HG02970 (cell line): ENCODE results near the gene B3GAT2.

Experiments used
- ATAC-seq: cut with Tn5 transposase; IDR thresholded peaks from one replicate; pipeline ENCODE4 v1.9.1; 2021; ENCODE audit warnings: mild to moderate bottlenecking, moderate library complexity, moderate number of reproducible peaks; ENCODE audit not compliant: unreplicated experiment, low FRiP score

The B3GAT2 gene

GRCh38 chr6:70903665-70904452, 53.0 kb downstream of the B3GAT2 start:
- ATAC-seq, result no peak

GRCh38 chr6:70901324-70901723, 55.5 kb downstream of the B3GAT2 start:
- ATAC-seq, result no peak

GRCh38 chr6:70900047-70900446, 56.8 kb downstream of the B3GAT2 start:
- ATAC-seq, result no peak

GRCh38 chr6:70894001-70894400, 62.9 kb downstream of the B3GAT2 start:
- ATAC-seq, result no peak

GRCh38 chr6:70889270-70889669, 67.6 kb downstream of the B3GAT2 start:
- no peak for ATAC-seq

GRCh38 chr6:70886661-70887060, 70.2 kb downstream of the B3GAT2 start:
- ATAC-seq, result no peak

GRCh38 chr6:70886071-70886470, 70.8 kb downstream of the B3GAT2 start:
- ATAC-seq, result no peak

GRCh38 chr6:70884074-70884983, 72.5 kb downstream of the B3GAT2 start:
- ATAC-seq, result no peak

- no peak for ATAC-seq
These were observed 77.4 kb downstream of the B3GAT2 start for GRCh38 chr6:70879496-70879895.

- no peak for ATAC-seq
These were observed 82.5 kb downstream of the B3GAT2 start for GRCh38 chr6:70874181-70874913.

GRCh38 chr6:70872469-70872868, 84.4 kb downstream of the B3GAT2 start:
- no peak for ATAC-seq

GRCh38 chr6:70864401-70864800, 92.5 kb downstream of the B3GAT2 start:
- no peak for ATAC-seq

- no peak for ATAC-seq
These were observed 93.5 kb downstream of the B3GAT2 start for GRCh38 chr6:70863343-70863742.

GRCh38 chr6:70860920-70861319, 95.9 kb downstream of the B3GAT2 start:
- no peak for ATAC-seq

GRCh38 chr6:70860045-70860444, 96.8 kb downstream of the B3GAT2 start:
- ATAC-seq, result no peak

GRCh38 chr6:70857387-70858077, 99.3 kb downstream of the B3GAT2 start:
- ATAC-seq, result peak; percentile 98

- ATAC-seq, result no peak
These were observed 104.1 kb downstream of the B3GAT2 start for GRCh38 chr6:70852667-70853246.

- no peak for ATAC-seq
These were observed 107.4 kb downstream of the B3GAT2 start for GRCh38 chr6:70849348-70850069.
